Measurements from ENCODE around the gene HFM1.
"Not testable (repeated sequence)": the region's sequence is repeated elsewhere in the genome, so short reads cannot be mapped to it uniquely, and the experiment has no call there.

Gene HFM1

DNA sequence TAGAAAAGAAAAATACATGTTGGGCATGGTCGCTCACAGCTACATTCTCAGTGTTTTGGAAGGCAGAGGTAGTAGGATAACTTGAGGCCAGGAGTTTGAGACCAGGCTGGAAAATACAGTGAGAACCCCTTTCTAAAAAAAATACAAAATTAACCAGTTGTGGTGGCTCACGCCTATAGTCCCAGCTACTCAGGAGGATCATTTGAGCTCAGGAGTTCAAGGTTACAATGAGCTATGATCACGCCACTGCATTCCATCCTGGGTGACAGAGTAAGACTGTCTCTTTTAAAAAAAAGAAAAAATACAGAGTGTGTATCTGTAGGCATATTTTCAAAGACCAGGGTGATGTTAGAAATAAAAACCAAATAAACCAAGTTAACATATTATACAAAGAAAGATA, 57.8 kb downstream of the HFM1 start:
- Histone ChIP-seq H3K9me3 (replicated peaks; ENCODE audit: low read length) (no peaks in the 10 kb centered on the region), H3K4me2 (ENCODE audit: low read length) (no peak overlapping the region), H3K4me1 (ENCODE audit: control insufficient read depth, insufficient read depth, low read length) (no peaks in the 10 kb centered on the region), H3K36me3 (ENCODE audit: insufficient read depth, low read length) (no peaks in the 10 kb centered on the region), H3K9ac (ENCODE audit: low read depth, low read length) (no peak overlapping the region), H3K4me3 (ENCODE audit: low read length) (no peak overlapping the region), H3K27me3 (ENCODE audit: control insufficient read depth, insufficient read depth, low read length) (no peaks in the 10 kb centered on the region)

DNA sequence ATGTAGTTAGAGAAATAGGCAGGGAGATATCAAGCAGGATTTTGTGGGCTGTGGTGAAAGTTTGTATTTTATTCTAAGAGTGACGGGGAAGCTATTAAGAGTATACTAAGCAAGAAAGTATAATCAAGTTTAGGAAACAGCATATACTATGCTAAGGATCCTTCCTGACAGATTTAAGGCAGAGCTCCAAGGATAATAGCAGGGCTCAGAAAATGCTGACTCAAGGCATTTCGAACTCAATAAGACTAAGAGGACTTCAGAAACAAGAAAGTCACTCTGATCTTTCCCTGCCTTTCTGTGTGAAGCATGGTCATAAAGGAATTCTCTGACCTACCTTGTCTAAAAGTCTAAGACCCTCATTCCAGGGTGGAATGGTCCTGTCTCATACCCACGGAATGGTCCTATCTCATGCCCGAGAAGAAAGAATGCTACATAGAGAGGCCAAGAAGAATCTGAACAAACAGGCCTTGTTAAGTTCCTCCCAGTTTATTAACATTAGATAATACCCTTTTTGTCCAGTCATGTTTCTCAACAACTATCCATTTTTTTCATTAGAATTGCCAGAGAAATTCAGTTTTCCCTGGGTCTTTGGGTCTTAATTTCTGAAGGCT, 59.1 kb downstream of the HFM1 start:
- Histone ChIP-seq H3K9ac (ENCODE audit: low read depth, low read length) (no peak overlapping the region), H3K4me2 (ENCODE audit: low read length) (no peak overlapping the region), H3K27me3 (ENCODE audit: control insufficient read depth, insufficient read depth, low read length) (no peaks in the 10 kb centered on the region), H3K36me3 (ENCODE audit: insufficient read depth, low read length) (no peaks in the 10 kb centered on the region), H3K4me3 (ENCODE audit: low read length) (no peak overlapping the region), H3K4me1 (ENCODE audit: control insufficient read depth, insufficient read depth, low read length) (no peaks in the 10 kb centered on the region), H3K9me3 (replicated peaks; ENCODE audit: low read length) (no peaks in the 10 kb centered on the region)

GRCh38 chr1:91338501-91338900, 66.1 kb downstream of the HFM1 start:
- no peak overlapping the region for H3K9ac ChIP-seq (ENCODE audit: low read depth, low read length)
- H3K9me3 ChIP-seq (replicated peaks; ENCODE audit: low read length), result no peaks in the 10 kb centered on the region
- H3K27me3 ChIP-seq (ENCODE audit: control insufficient read depth, insufficient read depth, low read length), result no peaks in the 10 kb centered on the region
- H3K36me3 ChIP-seq (ENCODE audit: insufficient read depth, low read length), result no peaks in the 10 kb centered on the region
- H3K4me2 ChIP-seq (ENCODE audit: low read length), result no peak overlapping the region
- H3K4me1 ChIP-seq (ENCODE audit: control insufficient read depth, insufficient read depth, low read length), result no peaks in the 10 kb centered on the region
- no peak overlapping the region for H3K4me3 ChIP-seq (ENCODE audit: low read length)

DNA sequence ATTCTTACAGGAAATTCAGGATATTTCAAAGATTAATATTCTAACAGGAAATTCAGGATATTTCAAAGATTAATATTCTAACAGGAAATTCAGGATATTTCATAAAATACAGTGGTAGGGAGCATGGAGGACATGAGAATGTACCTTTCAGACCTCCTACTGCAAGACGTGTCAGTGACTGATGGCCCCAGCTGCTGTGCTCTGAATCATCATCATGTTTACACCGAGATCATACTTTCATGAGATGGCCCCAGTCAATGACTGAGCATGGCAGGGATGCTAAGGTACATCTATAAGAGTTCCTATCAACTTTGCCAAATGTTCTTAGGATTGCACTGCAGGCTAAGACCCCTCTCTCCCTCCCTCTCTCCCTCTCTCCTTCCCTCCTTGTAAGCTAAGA, 69.0 kb downstream of the HFM1 start:
- no peak overlapping the region for H3K9ac ChIP-seq (ENCODE audit: low read depth, low read length)
- no peak overlapping the region for H3K4me3 ChIP-seq (ENCODE audit: low read length)
- H3K36me3 ChIP-seq (ENCODE audit: insufficient read depth, low read length), result no peaks in the 10 kb centered on the region
- no peaks in the 10 kb centered on the region for H3K4me1 ChIP-seq (ENCODE audit: control insufficient read depth, insufficient read depth, low read length)
- no peaks in the 10 kb centered on the region for H3K27me3 ChIP-seq (ENCODE audit: control insufficient read depth, insufficient read depth, low read length)
- no peak overlapping the region for H3K4me2 ChIP-seq (ENCODE audit: low read length)
- no peaks in the 10 kb centered on the region for H3K9me3 ChIP-seq (replicated peaks; ENCODE audit: low read length)

DNA sequence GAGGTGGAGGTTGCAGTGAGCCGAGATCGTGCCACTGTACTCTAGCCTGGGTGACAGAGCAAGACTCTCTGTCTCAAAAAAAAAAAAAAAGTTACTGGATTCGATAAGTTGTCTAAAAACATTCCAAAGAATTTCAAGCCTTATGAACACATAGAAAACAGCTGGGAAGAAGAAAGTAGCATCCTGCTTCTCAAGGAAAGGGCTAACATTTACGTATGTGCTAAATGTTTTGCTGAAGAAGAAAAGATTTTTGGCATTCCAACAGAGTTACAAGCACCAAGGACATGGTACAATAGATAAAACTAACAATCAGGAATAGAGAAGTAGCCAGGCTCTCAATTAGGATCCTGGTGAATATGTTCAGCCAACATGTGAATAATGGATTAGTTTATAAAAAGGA, 69.8 kb downstream of the HFM1 start:
- Histone ChIP-seq H3K4me3 (ENCODE audit: low read length) (no peak overlapping the region), H3K4me2 (ENCODE audit: low read length) (no peak overlapping the region), H3K4me1 (ENCODE audit: control insufficient read depth, insufficient read depth, low read length) (no peaks in the 10 kb centered on the region), H3K9me3 (replicated peaks; ENCODE audit: low read length) (no peaks in the 10 kb centered on the region), H3K27me3 (ENCODE audit: control insufficient read depth, insufficient read depth, low read length) (no peaks in the 10 kb centered on the region), H3K9ac (ENCODE audit: low read depth, low read length) (no peak overlapping the region), H3K36me3 (ENCODE audit: insufficient read depth, low read length) (no peaks in the 10 kb centered on the region)

- Histone ChIP-seq H3K9me3 (replicated peaks; ENCODE audit: low read length) (no peaks in the 10 kb centered on the region), H3K36me3 (ENCODE audit: insufficient read depth, low read length) (no peaks in the 10 kb centered on the region), H3K4me1 (ENCODE audit: control insufficient read depth, insufficient read depth, low read length) (no peaks in the 10 kb centered on the region), H3K27me3 (ENCODE audit: control insufficient read depth, insufficient read depth, low read length) (no peaks in the 10 kb centered on the region), H3K4me3 (ENCODE audit: low read length) (no peak overlapping the region), H3K9ac (ENCODE audit: low read depth, low read length) (no peak overlapping the region), H3K4me2 (ENCODE audit: low read length) (no peak overlapping the region)
Observed at GRCh38 chr1:91325456-91325855, 79.2 kb downstream of the HFM1 start.

DNA sequence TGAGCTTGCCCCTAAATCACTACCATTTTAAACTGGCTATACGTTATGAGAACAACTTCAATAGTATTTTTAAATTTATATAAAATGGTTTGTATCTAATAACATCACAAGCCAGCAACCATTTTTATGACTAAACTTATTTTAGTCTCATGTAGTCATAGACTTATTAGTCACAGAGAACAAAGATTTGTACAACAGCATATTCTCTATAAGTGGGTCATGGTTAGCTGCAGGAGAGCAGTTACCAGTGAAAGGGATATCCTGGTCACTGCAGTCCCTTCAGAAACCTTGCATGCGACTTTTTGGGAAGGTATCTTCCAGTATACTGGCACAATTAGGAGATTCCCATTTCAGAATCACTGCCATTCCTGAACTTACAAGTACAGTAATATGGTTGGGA, 90.0 kb downstream of the HFM1 start:
- H3K9me3 ChIP-seq (replicated peaks; ENCODE audit: low read length), result no peaks in the 10 kb centered on the region
- no peak overlapping the region for H3K9ac ChIP-seq (ENCODE audit: low read depth, low read length)
- no peaks in the 10 kb centered on the region for H3K27me3 ChIP-seq (ENCODE audit: control insufficient read depth, insufficient read depth, low read length)
- no peaks in the 10 kb centered on the region for H3K4me1 ChIP-seq (ENCODE audit: control insufficient read depth, insufficient read depth, low read length)
- no peak overlapping the region for H3K4me3 ChIP-seq (ENCODE audit: low read length)
- H3K36me3 ChIP-seq (ENCODE audit: insufficient read depth, low read length), result no peaks in the 10 kb centered on the region
- no peak overlapping the region for H3K4me2 ChIP-seq (ENCODE audit: low read length)

DNA sequence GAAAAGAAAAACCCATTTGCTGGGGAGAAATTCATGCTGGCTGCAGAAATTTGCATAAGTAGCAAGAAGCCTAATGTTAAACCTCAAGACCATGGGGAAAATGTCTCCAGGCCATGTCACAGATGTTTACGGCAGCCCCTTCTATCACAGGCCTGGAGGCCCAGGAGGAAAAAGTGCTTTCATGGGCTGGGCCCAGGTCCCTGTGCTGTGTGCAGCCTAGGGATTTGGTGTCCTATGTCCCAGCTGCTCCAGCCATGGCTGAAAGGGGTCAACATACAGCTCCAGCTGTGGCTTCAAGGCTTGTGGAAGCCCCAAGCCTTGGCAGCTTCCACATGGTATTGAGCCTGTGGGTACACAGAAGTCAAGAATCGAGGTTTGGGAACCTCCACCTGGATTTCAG, 93.0 kb downstream of the HFM1 start:
- Histone ChIP-seq H3K36me3 (ENCODE audit: insufficient read depth, low read length) (no peaks in the 10 kb centered on the region), H3K4me2 (ENCODE audit: low read length) (no peak overlapping the region), H3K9ac (ENCODE audit: low read depth, low read length) (no peak overlapping the region), H3K4me3 (ENCODE audit: low read length) (no peak overlapping the region), H3K27me3 (ENCODE audit: control insufficient read depth, insufficient read depth, low read length) (no peaks in the 10 kb centered on the region), H3K4me1 (ENCODE audit: control insufficient read depth, insufficient read depth, low read length) (no peaks in the 10 kb centered on the region), H3K9me3 (replicated peaks; ENCODE audit: low read length) (no peaks in the 10 kb centered on the region)

DNA sequence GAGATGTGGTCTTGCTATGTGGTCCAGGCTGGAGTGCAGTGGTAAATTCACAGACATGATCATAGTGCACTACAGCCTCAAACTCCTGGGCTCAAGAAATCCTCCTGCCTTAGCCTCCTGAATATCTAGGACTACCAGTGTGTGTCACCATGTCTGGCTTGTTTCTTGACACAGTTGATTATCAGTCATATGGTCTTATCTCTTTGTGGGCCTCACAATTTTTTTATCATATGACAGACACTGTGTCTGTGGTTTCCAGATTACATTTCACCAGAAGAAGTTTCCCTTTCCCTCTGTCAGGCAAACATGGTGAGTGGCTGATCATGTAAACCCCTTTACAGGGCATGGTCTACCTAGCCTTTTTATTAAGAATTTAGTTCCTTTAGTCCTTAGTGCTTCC, 96.1 kb downstream of the HFM1 start:
- Histone ChIP-seq H3K36me3 (ENCODE audit: insufficient read depth, low read length) (no peaks in the 10 kb centered on the region), H3K4me2 (ENCODE audit: low read length) (no peak overlapping the region), H3K9ac (ENCODE audit: low read depth, low read length) (no peak overlapping the region), H3K27me3 (ENCODE audit: control insufficient read depth, insufficient read depth, low read length) (no peaks in the 10 kb centered on the region), H3K4me3 (ENCODE audit: low read length) (no peak overlapping the region), H3K4me1 (ENCODE audit: control insufficient read depth, insufficient read depth, low read length) (no peaks in the 10 kb centered on the region), H3K9me3 (replicated peaks; ENCODE audit: low read length) (no peaks in the 10 kb centered on the region)

DNA sequence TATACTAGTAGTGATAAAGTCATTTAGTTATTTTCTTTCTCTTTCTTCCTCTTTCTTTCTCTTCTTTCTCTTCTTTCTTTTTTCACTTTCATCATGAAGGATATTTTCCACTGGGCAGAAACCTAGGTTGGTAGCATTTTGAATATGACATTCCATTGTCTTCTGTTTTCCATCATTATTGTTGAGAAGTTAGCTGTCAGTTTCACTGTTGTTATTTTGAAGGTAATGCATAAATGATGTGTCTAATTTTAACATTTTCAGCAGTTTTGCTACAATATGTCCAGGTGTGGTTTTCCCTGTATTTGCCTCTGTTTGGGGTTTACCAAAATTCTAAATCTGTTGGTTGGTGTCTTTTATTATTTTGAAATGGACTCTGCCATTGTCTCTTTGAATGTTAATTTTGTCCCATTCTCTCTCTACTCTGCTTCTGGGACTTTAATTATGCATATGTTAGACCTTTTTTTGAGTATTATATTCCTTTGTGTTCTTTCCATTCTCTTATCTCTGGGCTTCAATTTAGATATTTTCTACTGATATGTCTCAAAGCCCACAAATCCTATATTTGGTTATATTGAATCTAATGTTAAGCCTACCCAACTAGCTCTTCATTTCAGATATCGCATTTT, 96.7 kb downstream of the HFM1 start:
- no peaks in the 10 kb centered on the region for H3K4me1 ChIP-seq (ENCODE audit: control insufficient read depth, insufficient read depth, low read length)
- no peak overlapping the region for H3K9ac ChIP-seq (ENCODE audit: low read depth, low read length)
- H3K36me3 ChIP-seq (ENCODE audit: insufficient read depth, low read length), result no peaks in the 10 kb centered on the region
- H3K9me3 ChIP-seq (replicated peaks; ENCODE audit: low read length), result no peaks in the 10 kb centered on the region
- no peak overlapping the region for H3K4me2 ChIP-seq (ENCODE audit: low read length)
- no peaks in the 10 kb centered on the region for H3K27me3 ChIP-seq (ENCODE audit: control insufficient read depth, insufficient read depth, low read length)
- H3K4me3 ChIP-seq (ENCODE audit: low read length), result no peak overlapping the region

- no peaks in the 10 kb centered on the region for H3K27me3 ChIP-seq (ENCODE audit: control insufficient read depth, insufficient read depth, low read length)
- no peak overlapping the region for H3K4me3 ChIP-seq (ENCODE audit: low read length)
- no peaks in the 10 kb centered on the region for H3K9me3 ChIP-seq (replicated peaks; ENCODE audit: low read length)
- H3K4me2 ChIP-seq (ENCODE audit: low read length), result no peak overlapping the region
- no peak overlapping the region for H3K9ac ChIP-seq (ENCODE audit: low read depth, low read length)
- H3K36me3 ChIP-seq (ENCODE audit: insufficient read depth, low read length), result no peaks in the 10 kb centered on the region
- no peaks in the 10 kb centered on the region for H3K4me1 ChIP-seq (ENCODE audit: control insufficient read depth, insufficient read depth, low read length)
Observed at GRCh38 chr1:91303165-91303564, 101.5 kb downstream of the HFM1 start.

DNA sequence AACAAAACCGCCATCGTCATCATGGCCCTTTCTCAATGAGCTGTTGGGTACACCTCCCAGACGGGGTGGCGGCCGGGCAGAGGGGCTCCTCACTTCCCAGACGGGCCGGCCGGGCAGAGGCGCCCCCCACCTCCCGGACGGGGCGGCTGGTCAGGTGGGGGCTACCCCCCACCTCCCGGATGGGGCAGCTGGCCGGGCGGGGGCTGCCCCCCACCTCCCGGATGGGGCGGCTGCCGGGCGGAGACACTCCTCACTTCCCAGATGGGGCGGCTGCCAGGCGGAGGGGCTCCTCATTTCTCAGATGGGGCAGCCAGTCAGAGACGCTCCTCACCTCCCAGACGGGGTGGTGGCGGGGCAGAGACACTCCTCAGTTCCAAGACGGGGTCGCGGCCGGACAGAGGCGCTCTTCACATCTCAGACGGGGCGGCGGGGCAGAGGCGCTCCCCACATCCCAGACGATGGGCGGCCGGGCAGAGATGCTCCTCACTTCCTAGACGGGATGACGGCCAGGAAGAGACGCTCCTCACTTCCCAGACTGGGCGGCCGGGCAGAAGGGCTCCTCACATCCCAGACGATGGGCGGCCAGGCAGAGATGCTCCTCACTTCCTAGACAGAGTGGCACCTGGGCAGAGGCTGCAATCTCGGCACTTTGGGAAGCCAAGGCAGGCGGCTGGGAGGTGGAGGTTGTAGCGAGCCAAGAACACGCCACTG, 115.6 kb downstream of the HFM1 start:
- H3K4me1 ChIP-seq (ENCODE audit: control insufficient read depth, insufficient read depth, low read length); H3K4me2 ChIP-seq (ENCODE audit: low read length); H3K36me3 ChIP-seq (ENCODE audit: insufficient read depth, low read length); H3K4me3 ChIP-seq (ENCODE audit: low read length); H3K27me3 ChIP-seq (ENCODE audit: control insufficient read depth, insufficient read depth, low read length); H3K9me3 ChIP-seq (replicated peaks; ENCODE audit: low read length); H3K9ac ChIP-seq (ENCODE audit: low read depth, low read length): not testable (repeated sequence)

All from skeletal muscle satellite cell (primary cell).